ENCODE data around the gene SIN3A. TPM values are rescaled to one million over a fixed set of nuclear protein-coding genes. Genes with fewer than 3 reads are reported as not detected.

The SIN3A gene
- total RNA-seq, 4 donors from 2014 or later, result 31.5 to 53.6 (median 35.2) TPM

GRCh38 chr15:75455982-75456531, 4.6 kb upstream of the SIN3A start:
- H3K27me3 ChIP-seq, result no peaks in the 10 kb centered on the region
- TF ChIP-seq POLR2A (IDR thresholded peaks at IDR 0.05), result peak in 1 of 2 donors; percentile 11
- TF ChIP-seq CTCF (IDR thresholded peaks at IDR 0.05), result no peak
- H3K36me3 ChIP-seq, result no peaks in the 10 kb centered on the region
- H3K4me1 ChIP-seq, result peaks cover 0 to 18% (median 0%) of the 10 kb centered on the region in 4 donors
- peak overlapping the region; percentile 96 to 99 (median 98) for H3K27ac ChIP-seq
- H3K4me3 ChIP-seq, result peak overlapping the region; percentile 89 to 98 (median 94)
- DNase-seq, result peak in 2 of 3 donors; percentile 52 to 78
- no peaks in the 10 kb centered on the region for H3K9me3 ChIP-seq

GRCh38 chr15:75455424-75455981, 4.0 kb upstream of the SIN3A start:
- H3K27ac ChIP-seq, result peak overlapping the region; percentile 96 to 99 (median 98)
- peak; percentile 92 to 95 (median 93) for DNase-seq
- TF ChIP-seq POLR2A (IDR thresholded peaks at IDR 0.05) (peak; percentile 13 to 70), CTCF (IDR thresholded peaks at IDR 0.05) (peak in 1 of 6 experiments; percentile 6)
- no peaks in the 10 kb centered on the region for H3K9me3 ChIP-seq
- H3K4me3 ChIP-seq, result peak overlapping the region; percentile 89 to 98 (median 94)
- H3K4me1 ChIP-seq, result peaks cover 0 to 18% (median 0%) of the 10 kb centered on the region in 4 donors
- no peaks in the 10 kb centered on the region for H3K27me3 ChIP-seq
- no peaks in the 10 kb centered on the region for H3K36me3 ChIP-seq

GRCh38 chr15:75454471-75455378, 3.2 kb upstream of the SIN3A start:
- Histone ChIP-seq H3K27me3 (no peaks in the 10 kb centered on the region), H3K9me3 (no peaks in the 10 kb centered on the region), H3K4me3 (peak overlapping the region; percentile 89 to 98 (median 94)), H3K4me1 (peaks cover 0 to 15% (median 1%) of the 10 kb centered on the region in 4 donors), H3K27ac (peak overlapping the region; percentile 96 to 99 (median 98)), H3K36me3 (no peaks in the 10 kb centered on the region)
- peak in 1 of 6 experiments; percentile 1 for TF ChIP-seq CTCF (IDR thresholded peaks at IDR 0.05)
- TF ChIP-seq POLR2A (IDR thresholded peaks at IDR 0.05), result no peak
- DNase-seq, result peak in 2 of 3 donors; percentile 67 to 86

GRCh38 chr15:75453703-75454470, 2.4 kb upstream of the SIN3A start:
- TF ChIP-seq CTCF (IDR thresholded peaks at IDR 0.05) (peak in 2 of 6 experiments; percentile 3 to 12), POLR2A (IDR thresholded peaks at IDR 0.05) (peak; percentile 70 to 83)
- no peaks in the 10 kb centered on the region for H3K27me3 ChIP-seq
- H3K9me3 ChIP-seq, result no peaks in the 10 kb centered on the region
- no peaks in the 10 kb centered on the region for H3K36me3 ChIP-seq
- DNase-seq, result peak; percentile 97 to 99 (median 98)
- peaks cover 0 to 20% (median 2%) of the 10 kb centered on the region in 4 donors for H3K4me1 ChIP-seq
- peak overlapping the region; percentile 89 to 98 (median 94) for H3K4me3 ChIP-seq
- H3K27ac ChIP-seq, result peak overlapping the region; percentile 97 to 99 (median 98)

Measured in Peyer's patch (tissue), 4 donors.